Coronary artery (tissue), 2 donors: ENCODE measurements around the gene CES3.

ENCODE experiments used
- DNase-seq: peaks from one replicate; pipeline ENCODE4 v3.0.0-alpha.2; 2017; ENCODE audit warnings: low spot score
- H3K27ac ChIP-seq, 2 donors: fragments of 200-600 bp; sonication (generic); one replicate each; pipeline ENCODE4 v1.5.1; 2016 to 2019
- H3K4me3 ChIP-seq: fragments of 200-600 bp; sonication (generic); 2 replicates; pipeline ENCODE4 v1.5.1; 2016; ENCODE audit warnings: mild to moderate bottlenecking, moderate library complexity
- CTCF ChIP-seq: fragments of 200-600 bp; sonication (generic); IDR thresholded peaks from one replicate; pipeline ENCODE4 v1.5.1; 2019; ENCODE audit warnings: antibody characterized with exemption

Gene CES3

DNA sequence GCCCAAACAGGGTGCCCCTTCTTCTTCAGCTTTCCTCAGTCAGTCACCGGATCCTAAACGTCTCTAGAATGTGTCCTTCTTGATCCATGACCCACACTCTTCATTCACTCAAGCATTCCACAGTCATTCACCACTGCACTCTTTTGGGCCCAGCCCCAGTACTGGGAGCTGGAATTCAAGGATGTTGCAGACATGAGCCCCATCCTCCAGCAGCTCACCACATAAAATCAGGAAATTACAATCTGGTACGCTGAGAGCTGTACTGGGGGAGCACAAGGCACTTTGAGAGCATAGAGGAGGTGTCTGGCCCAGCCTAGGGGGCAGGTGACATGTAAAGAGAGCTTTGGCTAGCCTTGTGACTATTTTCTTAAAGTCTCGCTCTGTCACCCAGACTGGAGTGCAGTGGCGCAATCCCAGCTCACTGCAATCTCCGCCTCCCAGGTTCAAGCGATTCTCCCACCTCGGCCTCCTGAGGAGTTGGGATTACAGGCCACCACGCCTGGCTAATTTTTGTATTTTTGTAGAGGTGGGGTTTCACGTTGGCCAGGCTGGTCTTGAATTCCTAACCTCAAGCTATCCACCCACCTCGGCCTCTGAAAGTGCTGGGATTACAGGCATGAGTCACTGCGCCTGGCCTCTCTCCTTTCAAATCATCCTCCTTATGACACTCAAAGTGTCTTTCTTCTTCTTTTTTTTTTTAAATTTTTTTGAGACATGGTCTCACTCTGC lies 46.0 kb downstream of the CES3 start:
- TF ChIP-seq CTCF: no peak
- DNase-seq: no peak
- Histone ChIP-seq H3K27ac (no peak overlapping the region), H3K4me3 (no peak overlapping the region)

DNA sequence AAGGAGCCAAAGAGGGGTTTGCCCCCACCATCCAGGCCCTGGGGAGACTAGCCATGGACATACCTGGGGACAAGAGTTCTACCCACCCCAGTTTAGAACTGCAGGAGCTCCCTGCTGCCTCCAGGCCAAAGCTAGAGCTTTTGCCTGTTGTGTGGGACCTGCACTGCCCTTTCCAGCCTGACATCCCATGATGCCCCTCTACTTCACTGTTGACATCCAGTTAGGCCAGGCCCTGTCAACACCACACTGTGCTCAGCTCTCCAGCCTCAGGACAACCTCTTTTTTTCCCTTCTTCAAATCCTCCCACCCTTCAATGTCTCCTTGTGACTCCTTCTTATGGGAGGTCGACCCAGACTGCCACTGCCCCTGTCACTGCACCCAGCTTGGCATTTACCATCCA lies 48.1 kb downstream of the CES3 start:
- no peak for DNase-seq
- no peak for TF ChIP-seq CTCF
- no peak overlapping the region for H3K27ac ChIP-seq
- no peak overlapping the region for H3K4me3 ChIP-seq

GRCh38 chr16:67011274-67011673 lies 50.2 kb downstream of the CES3 start:
- TF ChIP-seq CTCF: no peak
- no peak for DNase-seq
- no peak overlapping the region for H3K27ac ChIP-seq
- no peak overlapping the region for H3K4me3 ChIP-seq

DNA sequence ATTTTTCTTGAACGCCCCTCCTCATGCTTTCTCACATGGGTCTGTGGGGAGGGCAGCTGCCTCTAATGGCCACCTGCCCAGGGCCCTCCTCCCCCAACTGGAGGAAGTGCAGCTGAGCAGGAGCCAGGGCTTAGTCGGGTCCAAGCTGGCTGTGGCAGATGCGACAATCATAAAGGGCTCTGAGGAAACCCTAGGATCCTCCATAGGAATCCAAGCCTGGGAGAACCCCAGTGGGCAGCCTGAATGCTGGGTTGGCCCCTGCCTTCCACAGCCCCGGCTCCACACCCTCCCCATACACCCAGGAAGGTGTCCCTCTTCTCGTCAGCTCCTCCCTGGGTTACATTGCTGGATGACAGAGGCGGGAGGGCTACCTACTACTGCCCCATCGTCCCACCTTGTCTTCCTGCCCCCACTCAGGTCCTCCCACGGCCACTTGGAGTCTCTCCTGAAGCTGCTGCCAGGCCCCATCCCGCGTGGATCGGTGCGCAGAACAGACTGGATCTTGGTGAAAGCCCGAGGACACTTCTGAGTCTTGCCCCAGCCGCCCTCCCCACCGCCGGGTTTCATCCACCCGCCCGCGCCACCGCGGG lies 52.3 kb downstream of the CES3 start:
- no peak for TF ChIP-seq CTCF
- peak; percentile 74 for DNase-seq
- H3K27ac ChIP-seq: peak overlapping the region; percentile 54 to 85

GRCh38 chr16:67013823-67014633 lies 53.0 kb downstream of the CES3 start:
- peak; percentile 91 for DNase-seq
- TF ChIP-seq CTCF: no peak
- peak overlapping the region; percentile 82 for H3K4me3 ChIP-seq
- H3K27ac ChIP-seq: peak overlapping the region; percentile 54 to 85

More for the DNA sequence above, 52.3 kb downstream of the CES3 start:
- peak overlapping the region; percentile 82 for H3K4me3 ChIP-seq

DNA sequence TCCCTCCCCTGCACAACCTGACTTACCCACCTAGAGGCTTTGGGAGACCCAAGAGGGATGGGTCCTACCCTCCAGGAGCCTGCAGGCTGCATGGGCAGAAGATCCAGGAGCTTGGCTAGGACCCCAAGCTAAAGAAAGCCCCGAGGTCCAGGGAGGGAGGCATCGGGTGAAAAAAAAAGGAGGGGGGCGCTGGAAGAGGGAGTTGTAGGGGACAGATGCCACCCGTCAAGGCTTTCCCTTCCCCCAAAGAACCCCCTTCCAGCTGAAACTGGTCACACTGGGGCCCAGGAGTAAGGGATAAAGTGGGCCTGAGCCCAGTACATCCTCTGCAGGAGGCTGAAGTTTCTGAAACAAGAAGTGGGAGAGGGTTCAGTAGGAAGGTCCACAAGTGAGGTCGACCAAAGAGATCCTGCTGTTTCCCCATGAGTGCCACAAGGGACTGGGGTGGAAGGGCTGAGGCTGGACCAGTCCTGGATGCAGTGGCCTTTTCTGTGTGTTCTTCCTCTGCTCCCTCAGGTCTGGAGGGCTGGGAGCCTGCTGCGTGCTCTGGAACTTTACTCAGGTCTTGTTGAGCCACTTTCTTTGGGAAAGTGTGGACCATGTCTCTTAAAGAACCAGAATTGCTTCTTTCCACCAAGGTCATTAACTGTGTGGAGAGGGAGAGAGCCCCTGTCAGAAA lies 53.7 kb downstream of the CES3 start:
- DNase-seq: no peak
- peak overlapping the region; percentile 54 to 85 for H3K27ac ChIP-seq
- no peak for TF ChIP-seq CTCF
- H3K4me3 ChIP-seq: peak overlapping the region; percentile 82
